Activated T-cell treated with anti-CD3 and anti-CD28 coated beads for 1 hour (primary cell): ENCODE data around the gene HMGN1.
A peak's percentile ranks its signal among the peaks of the same experiment; 100 is the strongest.

Experiments used
- DNase-seq: peaks from one replicate; pipeline ENCODE4 v3.0.0-alpha.2; 2020; ENCODE audit warnings: low read depth

HMGN1 gene

DNA sequence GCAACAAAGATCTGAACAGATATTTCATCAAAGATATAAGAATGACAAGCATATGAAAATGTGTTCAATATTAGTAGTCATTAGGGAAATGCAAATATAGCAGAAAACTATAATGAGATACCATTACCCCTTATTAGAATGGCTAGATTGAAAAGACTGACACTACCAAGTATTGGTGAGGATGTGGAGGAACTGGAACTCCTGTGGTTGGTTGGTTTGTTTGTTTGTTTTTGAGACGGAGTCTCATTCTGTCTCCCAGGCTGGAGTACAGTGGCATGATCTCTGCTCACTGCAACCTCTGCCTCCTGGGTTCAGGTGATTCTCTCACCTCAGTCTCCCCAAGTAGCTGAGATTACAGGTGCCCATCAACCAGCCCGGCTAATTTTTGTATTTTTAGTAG lies 18.9 kb upstream of the HMGN1 start:
- DNase-seq: no peak

DNA sequence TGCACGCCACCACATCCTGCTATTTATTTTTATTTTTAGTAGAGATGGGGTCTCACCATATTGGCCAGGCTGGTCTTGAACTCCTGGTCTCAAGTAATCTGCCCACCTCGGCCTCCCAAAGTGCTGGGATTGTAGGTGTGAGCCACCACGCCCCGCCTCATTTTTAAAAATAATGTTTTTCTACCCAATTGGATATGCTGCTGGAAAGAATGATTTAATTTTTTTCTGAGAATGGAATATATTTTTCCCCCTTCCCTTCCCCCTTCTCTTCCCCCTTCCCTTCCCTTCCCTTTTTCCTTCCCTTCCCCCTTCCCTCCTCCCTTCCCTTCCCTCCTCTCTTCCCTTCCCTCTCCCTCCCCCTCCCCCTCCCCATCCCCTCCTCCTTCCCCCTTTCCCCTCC lies 17.7 kb upstream of the HMGN1 start:
- DNase-seq: no peak

DNA sequence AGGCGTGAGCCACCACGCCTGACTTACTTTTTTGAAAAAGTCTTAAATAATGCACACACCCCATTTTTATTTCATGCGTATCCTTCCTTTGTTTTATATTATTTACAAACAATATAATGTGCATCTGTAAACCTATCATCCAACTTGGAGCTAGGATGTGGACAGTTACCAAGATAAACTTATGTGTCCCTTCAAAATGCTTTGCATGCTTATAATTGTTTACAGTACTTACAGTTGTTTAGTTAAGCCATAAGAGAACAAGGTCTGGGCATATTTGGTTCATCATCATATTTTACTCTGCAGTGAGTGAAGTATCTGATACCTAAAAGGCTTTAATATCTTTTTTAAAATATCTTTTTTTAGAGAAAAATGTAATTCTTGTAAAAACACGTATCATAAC lies 16.1 kb upstream of the HMGN1 start:
- DNase-seq: no peak

DNA sequence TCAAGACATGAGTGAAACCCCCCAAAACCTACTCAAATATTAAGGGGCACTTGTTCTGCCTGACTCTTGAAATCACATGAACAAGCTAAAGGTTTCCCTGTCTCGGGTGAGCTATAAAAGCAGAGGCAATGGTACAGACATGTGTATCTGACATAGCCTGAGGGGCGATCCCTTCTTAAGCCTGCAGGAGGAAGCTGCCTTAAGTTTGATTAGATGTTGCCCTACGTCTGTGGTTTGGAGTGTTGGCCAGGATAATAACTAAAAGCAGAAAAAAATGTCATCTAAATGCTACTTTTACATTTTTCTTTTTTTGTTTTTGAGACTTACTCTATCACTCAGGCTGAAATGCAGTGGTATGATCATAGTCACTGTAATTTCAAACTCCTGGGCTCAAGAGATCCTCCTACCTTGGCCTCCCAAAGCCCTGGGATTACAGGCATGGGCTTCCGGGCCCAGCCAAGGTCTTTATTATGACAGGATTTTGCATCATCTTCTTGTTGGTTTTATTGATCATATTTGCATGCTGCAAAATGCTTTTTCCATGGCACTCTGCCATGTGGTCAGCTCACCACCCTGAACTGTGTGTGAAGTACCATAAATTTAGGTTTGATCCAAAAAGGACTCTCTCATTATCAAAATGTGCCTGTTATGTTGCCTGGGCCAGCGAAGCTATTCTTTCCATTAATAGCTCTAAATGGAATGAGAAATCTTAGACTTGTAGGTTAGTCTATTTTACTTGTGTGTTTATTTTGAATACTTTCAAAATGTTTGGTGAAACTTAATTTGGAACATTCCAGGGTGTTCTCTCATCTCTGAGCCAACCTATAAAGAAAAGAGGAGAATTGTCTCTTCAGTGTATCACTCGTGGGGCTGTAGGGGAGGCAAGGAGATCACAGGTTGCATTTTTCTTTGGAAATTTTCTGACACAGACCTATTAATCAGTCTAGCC lies 15.0 kb upstream of the HMGN1 start:
- DNase-seq: no peak

DNA sequence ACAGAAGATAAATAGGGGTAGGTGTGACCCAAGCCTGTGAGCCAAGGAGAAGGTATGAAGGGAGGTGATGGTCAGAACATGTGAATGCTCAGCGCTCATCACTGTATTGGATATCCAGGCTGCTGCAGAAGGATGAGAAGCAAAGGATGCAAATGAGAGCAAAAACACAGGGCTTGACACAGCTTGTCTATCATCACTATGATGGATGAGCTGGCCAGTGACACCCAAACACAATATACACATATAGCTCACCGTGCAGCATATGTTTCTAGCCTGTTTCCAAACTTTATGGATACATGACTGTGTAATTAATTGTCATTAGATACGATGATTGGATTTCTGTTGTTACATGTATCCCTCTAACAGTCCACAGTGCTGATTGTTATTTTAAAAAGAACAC lies 13.8 kb upstream of the HMGN1 start:
- DNase-seq: no peak

DNA sequence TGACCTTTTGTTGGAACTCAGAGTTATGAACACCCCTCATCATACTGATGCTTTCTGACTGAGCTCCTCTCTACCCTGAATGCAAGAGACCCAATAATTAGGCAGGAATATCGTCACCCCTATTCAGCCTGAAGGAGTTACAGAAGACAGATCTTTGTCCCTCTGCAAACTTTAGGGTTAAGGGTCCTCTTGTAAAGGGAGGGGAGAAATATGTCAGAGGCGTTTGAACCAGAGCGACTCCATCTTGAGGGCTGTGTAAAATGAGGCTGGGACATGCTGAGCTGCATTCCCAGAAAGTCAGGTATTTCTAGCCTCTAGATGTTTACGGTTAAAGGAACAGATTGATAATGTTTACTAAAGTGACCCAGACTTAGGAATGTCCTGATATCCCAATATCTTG lies 10.5 kb upstream of the HMGN1 start:
- DNase-seq: no peak

DNA sequence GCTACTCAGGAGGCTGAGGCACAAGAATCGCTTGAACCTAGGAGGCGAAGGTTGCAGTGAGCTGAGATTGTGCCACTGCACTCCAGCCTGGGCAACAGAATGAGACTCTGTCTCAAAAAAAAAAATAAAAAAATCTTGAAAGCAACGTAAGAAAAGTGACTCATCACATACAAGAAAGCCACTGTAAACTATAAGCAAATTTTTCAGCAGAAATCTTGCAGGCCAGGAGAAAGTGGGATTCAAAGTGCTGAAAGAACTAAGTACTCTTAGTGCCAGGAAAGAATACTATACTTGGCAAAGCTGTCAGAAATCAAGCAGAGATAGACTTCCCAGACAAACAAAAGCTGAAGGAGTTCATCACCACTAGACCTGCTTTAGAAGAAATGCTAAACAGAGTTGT lies 4.4 kb upstream of the HMGN1 start:
- no peak for DNase-seq

DNA sequence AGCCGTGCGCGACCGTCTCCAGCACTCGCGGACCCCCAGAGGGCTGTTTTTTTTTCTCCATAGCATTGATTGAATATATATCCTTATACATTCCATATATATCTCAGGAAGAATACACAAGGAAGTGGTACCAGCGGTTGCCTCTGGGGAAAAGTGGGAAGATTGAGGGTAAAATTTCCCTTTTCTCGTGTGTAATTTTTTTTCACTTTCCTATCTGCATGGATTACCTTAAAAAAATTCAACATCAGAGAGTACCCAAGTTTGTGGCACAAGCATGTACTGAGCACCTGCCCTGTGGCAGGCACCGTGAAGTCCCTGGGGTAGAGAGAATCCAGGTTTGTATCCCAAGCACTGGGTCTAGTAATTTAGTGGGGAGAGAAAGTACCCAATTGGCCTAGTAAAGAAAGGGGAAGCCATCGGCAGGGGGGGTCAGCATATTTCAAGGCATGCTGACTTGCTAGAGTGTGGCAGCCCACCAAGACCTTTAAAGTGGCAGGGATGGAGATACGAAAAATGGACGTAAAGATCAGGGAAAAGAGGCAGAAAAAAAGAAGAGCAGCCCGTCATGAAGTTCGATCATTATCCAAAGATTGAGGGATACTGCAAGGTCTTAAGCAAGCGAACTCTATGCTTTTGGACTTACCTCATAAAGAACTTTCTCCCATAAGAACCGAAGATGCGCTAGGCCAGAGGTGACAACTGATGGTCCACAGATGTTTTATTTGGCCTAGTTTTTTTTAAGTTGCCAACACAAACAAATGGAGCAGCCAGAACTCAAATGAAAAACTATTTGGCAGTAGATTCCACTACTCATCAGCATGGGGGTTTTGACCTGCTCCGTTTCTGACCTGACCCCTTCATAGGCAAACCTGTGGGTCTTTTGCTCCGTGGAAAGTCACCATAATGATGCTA lies 1.5 kb upstream of the HMGN1 start:
- no peak for DNase-seq

DNA sequence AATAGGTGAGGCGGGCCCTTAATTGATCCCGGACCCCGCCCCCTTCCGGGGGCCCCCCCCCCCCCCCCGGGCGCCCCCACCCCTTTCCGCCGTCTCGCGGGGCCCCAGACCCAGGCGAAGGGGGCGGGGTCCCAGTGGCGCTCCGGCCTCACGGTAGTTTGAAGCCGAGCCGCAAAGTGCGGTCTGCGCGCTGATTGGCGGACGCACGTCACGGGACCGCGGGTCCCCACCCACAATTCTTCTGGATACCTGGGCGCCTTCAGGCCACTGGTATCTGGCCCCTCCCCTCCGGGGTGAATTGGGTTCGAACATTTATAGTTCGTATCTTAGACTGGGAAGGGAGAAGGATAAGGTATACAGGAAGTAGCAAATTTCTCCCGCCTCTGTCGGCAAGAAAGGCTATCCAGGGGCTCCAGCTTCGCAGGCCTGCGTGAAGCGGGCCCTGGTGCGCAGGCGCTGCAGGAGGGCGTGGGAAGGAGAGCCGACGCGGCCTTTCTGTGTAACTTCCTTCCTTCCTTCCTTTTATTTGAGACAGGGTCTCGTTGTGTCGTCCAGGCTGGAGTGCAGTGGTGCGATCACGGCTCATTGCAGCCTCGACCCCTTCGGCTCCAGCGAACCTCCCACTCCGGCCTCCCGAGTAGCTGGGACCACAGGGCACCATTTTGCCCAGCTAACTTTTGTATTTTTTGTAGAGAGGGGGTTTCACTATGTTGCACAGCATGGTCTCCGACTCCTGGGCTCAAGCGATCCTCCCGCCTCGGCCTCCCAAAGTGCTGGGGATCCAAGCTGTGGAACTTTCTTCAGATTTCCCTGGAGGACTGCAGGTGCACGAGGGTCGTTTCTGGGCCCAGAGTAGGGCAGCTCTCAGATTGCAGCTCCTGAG lies 564 bp upstream of the HMGN1 start:
- peak; percentile 95 for DNase-seq

DNA sequence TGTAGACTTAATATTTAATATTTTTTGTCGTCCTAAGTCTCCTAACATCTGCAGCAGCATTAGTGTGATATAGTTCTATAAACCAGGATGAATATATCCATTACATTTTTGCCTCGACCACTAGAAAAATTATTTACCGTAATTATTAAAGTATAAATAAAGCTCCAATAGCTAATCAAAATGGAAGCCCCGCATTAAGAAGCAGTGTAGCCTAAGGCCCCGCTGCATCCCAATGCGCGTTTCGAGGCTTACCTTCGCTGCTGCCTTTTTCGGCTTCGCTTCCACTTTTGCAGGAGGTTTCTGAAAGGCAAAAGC lies 891 bp downstream of the HMGN1 start:
- DNase-seq: no peak

DNA sequence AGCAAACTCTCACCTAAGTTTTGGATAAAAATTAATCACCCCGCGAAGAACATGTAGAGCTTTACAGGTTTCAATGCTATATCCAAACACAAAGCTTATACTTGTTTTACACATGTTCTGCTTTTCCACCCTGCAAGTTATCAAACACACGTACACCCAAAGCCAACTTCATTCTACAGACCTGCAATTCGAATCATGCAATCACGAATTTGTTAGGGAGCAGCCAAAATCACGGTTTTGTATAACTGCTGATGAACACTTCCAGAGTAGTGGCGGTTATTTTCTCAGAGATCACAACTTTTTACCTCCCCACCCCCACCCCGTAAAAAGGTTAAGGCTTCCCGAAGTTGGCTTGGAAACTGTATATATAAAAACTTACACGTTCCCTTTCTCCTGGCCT lies 1.4 kb downstream of the HMGN1 start:
- DNase-seq: no peak

DNA sequence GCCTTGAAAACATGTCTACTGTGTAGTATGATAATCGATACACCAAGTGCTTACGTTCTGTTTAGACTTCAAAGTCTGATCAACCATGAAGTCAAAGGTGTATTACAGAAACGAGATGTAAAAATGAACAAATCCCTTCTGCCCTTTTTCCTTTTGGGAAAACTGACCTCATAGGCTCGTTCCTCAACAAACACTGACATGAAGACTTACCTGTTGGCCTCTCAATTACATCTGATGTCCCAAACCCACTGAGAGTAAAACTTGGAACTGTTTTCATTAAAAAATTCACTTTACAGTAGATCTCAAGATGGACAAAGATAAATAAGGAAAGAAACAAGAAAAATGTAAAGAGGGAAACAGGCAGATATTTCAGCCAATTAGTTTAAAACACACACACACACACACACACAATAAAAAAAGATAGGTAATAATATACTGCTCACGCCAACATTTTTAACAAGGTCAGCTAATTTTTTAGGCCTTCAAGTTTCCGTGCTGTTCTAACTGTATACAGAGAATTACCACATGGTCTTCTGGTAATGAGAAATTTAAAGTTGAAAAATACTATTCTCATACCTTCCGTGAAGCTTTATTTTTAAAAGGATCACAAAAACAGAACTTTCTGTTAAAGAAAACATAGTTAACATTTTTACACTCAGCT lies 2.1 kb downstream of the HMGN1 start:
- no peak for DNase-seq

DNA sequence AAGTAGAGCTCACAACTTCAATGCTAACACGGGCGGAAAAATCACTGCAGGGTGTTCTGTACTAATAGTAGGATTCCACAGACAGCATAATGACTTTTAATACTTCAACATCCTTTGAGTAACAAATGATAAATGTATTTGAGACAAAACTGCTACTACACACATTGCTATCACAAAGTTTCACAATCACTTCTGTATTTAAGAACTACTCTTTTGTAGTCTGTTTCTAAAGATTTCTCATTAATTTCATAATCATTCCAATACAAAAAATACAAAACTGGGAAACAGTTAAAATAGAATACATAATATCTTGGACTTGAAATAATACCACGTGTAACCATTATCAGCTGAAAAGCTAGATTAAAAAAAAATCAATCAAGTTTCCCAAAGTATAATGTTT lies 2.7 kb downstream of the HMGN1 start:
- DNase-seq: no peak

DNA sequence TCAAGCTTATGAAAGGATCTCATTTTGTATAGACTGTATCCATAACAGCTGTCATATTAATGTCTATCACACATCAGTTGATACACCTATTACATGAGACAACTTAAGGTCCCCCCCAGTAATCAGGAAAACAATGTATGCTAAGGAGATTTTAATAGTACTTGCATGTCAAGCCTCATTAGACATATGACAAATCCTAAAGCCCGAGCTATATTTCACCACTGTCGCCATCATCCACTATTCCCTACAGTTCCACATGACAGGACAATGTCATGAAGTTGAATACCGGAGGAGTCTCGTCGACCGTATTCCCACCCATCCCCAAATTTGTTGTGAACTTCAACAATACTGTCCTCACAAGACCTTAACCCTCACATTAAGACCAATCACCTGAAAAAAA lies 3.4 kb downstream of the HMGN1 start:
- DNase-seq: no peak

DNA sequence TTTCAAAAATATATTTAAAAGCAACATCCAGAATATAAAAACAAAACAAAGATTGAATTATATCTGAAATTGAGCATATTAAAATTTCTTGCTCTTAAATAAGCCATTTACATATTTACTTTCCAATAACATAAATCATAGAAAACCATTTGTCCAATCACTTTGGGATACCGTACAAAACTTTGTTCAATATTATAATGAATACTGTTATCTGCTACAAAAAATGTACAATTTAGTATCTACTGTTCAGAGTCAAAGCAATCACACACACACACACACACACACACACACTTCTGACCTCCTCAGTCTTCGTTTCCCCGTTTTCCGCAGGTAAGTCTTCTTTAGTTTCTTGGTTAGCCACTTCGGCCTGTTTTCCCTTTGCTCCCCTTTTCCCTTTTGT lies 4.0 kb downstream of the HMGN1 start:
- no peak for DNase-seq

DNA sequence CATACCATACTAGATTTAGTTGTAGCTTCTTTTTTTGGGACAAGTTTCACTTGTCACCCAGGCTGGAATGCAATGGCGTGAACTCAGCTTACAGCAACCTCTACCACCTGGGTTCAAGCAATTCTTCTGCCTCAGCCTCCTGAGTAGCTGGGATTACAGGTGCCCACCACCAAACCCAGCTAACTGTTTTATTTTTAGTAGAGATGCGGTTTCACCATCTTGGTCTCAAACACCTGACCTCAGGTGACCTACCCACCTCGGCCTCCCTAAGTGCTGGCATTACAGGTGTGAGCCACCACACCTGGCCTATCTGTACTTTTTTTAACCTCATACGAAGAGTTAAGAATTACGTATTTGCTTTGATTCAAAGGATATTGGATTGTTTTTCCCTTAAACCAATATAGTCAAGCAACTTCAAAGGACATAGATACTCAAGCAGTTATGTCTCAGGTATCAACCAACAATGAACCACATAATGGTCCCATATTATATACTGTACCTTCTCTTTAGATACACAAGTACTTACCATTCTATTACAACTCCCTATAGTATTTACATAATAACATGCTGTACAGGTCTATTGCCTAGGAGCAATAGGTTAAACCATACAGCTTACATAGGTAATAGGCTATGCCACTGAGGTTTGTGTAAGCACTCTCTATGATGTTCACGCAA lies 7.5 kb downstream of the HMGN1 start:
- DNase-seq: no peak

DNA sequence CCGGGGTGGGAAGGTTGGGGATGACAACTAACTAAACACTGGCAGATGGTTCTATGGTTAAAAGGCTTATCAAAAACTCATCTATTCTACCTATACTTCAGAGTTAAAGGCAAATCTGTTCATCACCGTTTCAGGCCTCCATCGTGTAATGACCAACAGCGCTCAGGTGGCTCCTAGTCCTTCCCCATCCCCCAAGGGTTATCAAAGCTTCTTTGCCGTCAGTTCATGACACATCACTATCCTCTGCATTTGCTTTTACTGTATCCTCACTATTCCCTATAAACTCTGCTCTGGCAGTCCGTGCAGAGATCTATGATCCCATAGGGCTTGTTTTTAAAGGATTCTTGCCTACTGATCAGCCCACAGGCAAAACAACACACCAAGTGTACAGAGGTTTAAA lies 8.2 kb downstream of the HMGN1 start:
- DNase-seq: no peak

DNA sequence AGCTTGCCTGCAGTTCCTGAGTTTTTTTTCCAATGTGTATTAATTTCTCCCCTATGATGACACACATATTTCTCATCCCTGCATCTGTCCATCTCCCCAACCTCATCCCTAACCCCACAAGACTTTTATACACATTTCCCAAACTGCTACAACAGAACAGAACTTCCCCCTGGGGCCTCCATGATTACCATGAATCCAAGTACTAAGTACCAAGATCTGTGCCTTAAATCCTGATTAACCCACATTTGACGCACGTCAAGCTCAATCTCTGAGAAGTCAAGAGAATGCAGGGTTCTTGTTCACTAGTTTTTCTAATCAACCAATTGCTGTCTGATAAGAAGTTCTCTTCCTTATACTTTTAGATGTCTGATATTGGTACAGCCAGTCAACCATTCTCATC lies 9.7 kb downstream of the HMGN1 start:
- DNase-seq: no peak

DNA sequence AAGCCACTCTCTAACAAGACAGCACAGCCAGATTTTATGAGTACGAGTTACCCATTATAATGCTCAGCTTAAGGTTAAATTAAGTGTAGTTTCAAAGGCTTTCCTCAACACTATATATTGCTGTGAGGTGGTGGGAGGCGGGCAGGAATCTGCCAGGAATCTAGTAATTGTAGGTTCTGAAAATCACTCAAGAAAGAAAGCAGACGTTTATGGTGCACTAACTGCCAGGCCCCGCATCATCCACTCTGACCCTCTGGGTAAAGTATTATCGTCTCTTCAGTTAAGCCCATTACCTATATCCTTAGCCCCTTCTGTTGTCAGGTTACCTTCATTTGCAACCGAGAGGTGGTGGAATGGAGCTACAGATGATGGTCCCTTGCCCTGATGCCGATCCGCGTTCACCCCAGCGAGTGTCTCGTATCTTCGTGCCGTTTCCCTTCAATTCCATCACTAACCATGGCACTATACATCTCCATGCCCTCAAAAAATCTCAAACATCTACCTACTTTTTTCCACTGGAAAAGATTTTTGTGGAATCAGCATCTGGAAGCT lies 12.4 kb downstream of the HMGN1 start:
- no peak for DNase-seq

DNA sequence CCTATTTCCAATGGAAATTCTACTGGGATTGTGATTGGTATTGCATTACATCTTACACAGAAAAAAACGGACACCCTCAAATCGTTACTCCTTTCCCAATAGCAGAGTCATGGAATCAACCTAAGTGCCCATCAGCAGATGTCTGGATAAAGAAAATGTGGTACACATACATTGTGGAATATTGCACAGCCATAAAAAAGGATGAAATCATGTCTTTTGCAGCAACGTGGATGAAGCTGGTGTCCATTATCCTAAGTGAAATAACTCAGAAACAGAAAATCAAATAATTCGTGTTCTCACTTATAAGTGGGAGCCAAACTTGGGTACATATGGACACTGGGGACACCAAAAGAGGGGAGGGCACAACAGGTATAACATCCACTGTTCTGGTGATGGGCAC lies 14.3 kb downstream of the HMGN1 start:
- no peak for DNase-seq

DNA sequence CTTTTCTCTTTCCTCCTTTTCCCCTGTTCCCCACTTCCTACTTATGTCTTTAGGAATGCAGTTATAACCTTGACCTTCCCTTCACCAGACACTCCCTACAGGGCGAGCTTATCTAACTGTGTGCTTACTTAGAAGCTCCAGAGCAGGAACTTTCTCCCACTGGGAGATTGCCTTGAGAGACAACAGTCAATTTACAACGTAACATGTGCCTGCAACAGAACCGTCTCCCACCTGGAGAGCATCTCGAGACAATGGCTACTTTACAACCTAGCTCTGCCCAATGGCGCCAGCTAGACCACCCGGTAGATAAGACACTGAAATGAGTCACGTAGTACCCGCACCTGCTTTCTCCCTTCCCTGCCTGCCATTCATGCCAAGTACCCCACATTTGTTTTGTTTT lies 16.7 kb downstream of the HMGN1 start:
- DNase-seq: no peak
